Testis (tissue), 3 donors: Measurements from ENCODE around the gene CUTC. TPM values are rescaled to one million over a fixed set of nuclear protein-coding genes. Genes with fewer than 3 reads are reported as not detected.

Experiments used
- DNase-seq: peaks from one replicate; pipeline ENCODE4 v3.0.0-alpha.2; 2019
- H3K27ac ChIP-seq, 2 donors: fragments of 200-600 bp; sonication (generic); one replicate each; pipeline ENCODE4 v1.5.1; 2019
- H3K27me3 ChIP-seq: fragments of 200-600 bp; sonication (generic); one replicate; pipeline ENCODE4 v1.5.1; 2019
- H3K36me3 ChIP-seq: fragments of 200-600 bp; sonication (generic); one replicate; pipeline ENCODE4 v1.5.1; 2017; ENCODE audit warnings: low read depth; ENCODE audit errors: missing control alignments
- H3K4me1 ChIP-seq: fragments of 200-600 bp; sonication (generic); one replicate; pipeline ENCODE4 v1.5.1; 2019
- H3K4me3 ChIP-seq, 2 donors: fragments of 200-600 bp; sonication (generic); one replicate each; pipeline ENCODE4 v1.5.1; 2017 to 2019
- H3K9me3 ChIP-seq: fragments of 200-600 bp; sonication (generic); one replicate; pipeline ENCODE4 v1.5.1; 2017
- CTCF ChIP-seq, 3 experiments: fragments of 450-650 bp in 2 of 3; fragments of 200-600 bp in 1 of 3; sonication (generic) in 1 of 3; IDR thresholded peaks; one replicate each; pipeline ENCODE4 v1.5.1; 2016 to 2019; ENCODE audit warnings: antibody characterized with exemption in 3 of 3, mild to moderate bottlenecking in 2 of 3, moderate library complexity in 1 of 3
- POLR2A ChIP-seq: fragments of 450-650 bp; IDR thresholded peaks from one replicate; pipeline ENCODE4 v1.6.1; 2017; ENCODE audit warnings: antibody characterized with exemption, mild to moderate bottlenecking, moderate library complexity
- WGBS, 2 donors: methylation state at CpG; one replicate each; pipeline ENCODE4 v1.1.5; 2018; 5-methylcytosine and 5-hydroxymethylcytosine counted together
- intact Hi-C: fragments of 100-400 bp; cut with DNase I; formaldehyde crosslinking; loops from one replicate; pipeline ENCODE4 v1.15.1; 2023; ENCODE audit warnings: low total_unique reads
- polyA plus RNA-seq: library from polyadenylated mRNA; stranded (reverse); fragments of 350-450 nt; fragmentation: Illumina TruSeq; extraction: RNeasy Lipid Tissue Mini Kit (QIAGEN cat#74804); gene quantifications from one replicate; pipeline ENCODE4 v1.2.3, GENCODE V29; 2014; ENCODE audit warnings: low read depth, low replicate concordance; ENCODE audit not compliant: insufficient read depth
- total RNA-seq, 2 donors: library from RNA; depleted of rRNA; stranded (reverse); fragments of >200 nt; gene quantifications; one replicate each; pipeline ENCODE4 v1.2.3, GENCODE V29; 2016

CUTC gene
- total and polyA plus RNA-seq, 3 donors from 2014 or later, result 35.7 to 98.5 (median 42.4) TPM

- H3K27me3 ChIP-seq, result no peaks in the 10 kb centered on the region
- no peak overlapping the region for H3K4me3 ChIP-seq
- H3K4me1 ChIP-seq, result no peaks in the 10 kb centered on the region
- H3K27ac ChIP-seq, result no peak overlapping the region
- TF ChIP-seq POLR2A (no peak), CTCF (IDR thresholded peaks at IDR 0.05) (no peak)
- no peaks in the 10 kb centered on the region for H3K9me3 ChIP-seq
- H3K36me3 ChIP-seq, result no peaks in the 10 kb centered on the region
- intact Hi-C loops, result no loop called here
- 69 to 76% methylated on average over 7 of the region's 7 CpGs for WGBS, 2 donors
- no peak for DNase-seq
Measured at GRCh38 chr10:99784016-99784726, 52.1 kb downstream of the CUTC start.

- Histone ChIP-seq H3K36me3 (no peaks in the 10 kb centered on the region), H3K9me3 (no peaks in the 10 kb centered on the region), H3K27ac (no peak overlapping the region), H3K27me3 (no peaks in the 10 kb centered on the region), H3K4me1 (no peaks in the 10 kb centered on the region), H3K4me3 (no peak overlapping the region)
- 83 to 85% methylated on average over 6 of the region's 6 CpGs for WGBS, 2 donors
- intact Hi-C loops, result no loop called here
- no peak for TF ChIP-seq POLR2A
- no peak for TF ChIP-seq CTCF (IDR thresholded peaks at IDR 0.05)
- DNase-seq, result no peak
Measured at GRCh38 chr10:99784727-99785441, 52.9 kb downstream of the CUTC start.

GRCh38 chr10:99785646-99786045 lies 53.6 kb downstream of the CUTC start:
- Histone ChIP-seq H3K9me3 (no peaks in the 10 kb centered on the region), H3K4me3 (no peak overlapping the region), H3K27me3 (no peaks in the 10 kb centered on the region), H3K27ac (no peak overlapping the region), H3K36me3 (no peaks in the 10 kb centered on the region), H3K4me1 (no peaks in the 10 kb centered on the region)
- intact Hi-C loops, result no loop called here
- no peak for DNase-seq
- 88 to 94% methylated on average over 6 of the region's 6 CpGs for WGBS, 2 donors
- TF ChIP-seq POLR2A (no peak), CTCF (IDR thresholded peaks at IDR 0.05) (no peak)

DNA sequence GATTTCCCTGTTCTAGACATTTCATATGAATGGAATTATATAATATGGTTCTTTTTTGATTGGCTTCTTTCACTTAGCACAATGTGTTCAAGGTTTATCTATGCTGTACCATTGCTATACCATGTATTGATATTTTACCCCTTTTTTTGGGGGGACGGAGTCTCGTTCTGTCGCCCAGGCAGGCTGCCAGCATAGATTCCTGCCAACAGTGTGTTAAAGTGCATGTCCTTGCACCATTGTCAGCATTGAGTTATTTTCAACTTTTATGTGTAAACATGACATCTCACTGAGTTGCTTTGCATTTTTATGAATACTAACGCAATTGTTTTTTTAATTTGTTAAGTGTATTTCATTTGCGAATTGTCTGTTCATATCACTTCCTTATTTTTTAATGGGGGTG lies 55.3 kb downstream of the CUTC start:
- WGBS, 2 donors, result 68 to 78% methylated on average over 5 of the region's 5 CpGs
- Histone ChIP-seq H3K27me3 (no peaks in the 10 kb centered on the region), H3K36me3 (no peaks in the 10 kb centered on the region), H3K4me1 (no peaks in the 10 kb centered on the region), H3K27ac (no peak overlapping the region), H3K4me3 (no peak overlapping the region), H3K9me3 (no peaks in the 10 kb centered on the region)
- TF ChIP-seq CTCF (IDR thresholded peaks at IDR 0.05) (no peak), POLR2A (no peak)
- DNase-seq, result no peak
- intact Hi-C loops, result no loop called here
